ENCODE results near the gene PLEKHB1.

The PLEKHB1 gene

DNA sequence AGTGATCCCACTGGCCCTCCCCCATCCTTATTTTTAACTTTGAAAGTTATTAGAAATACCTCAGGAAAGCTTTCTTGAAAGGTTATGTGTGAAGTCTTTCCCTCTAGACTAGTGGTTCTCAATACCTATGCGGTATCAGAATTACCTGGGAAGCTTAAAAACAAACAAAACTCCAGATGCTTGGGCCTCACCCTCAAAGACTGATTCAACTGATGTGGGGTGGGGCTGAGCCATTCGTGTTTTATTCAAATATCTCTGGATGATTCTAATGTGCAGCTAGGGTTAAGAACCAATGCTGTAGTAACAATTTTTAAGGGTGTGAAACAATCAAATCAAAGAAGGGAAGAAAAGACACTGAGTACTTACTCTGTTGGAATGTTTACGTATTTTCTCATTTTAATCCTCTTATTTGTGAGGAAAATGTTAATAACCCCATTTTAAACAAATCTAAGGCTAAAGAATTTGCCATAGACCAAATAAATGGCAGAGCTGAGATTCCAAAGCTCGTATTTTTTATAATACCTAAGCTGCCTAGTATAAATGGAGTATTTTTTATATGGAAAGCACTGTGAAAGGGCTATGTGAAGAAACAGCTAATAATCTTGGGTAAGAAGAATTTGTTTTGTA, 47.6 kb downstream of the PLEKHB1 start:
- DNase-seq: no peak

DNA sequence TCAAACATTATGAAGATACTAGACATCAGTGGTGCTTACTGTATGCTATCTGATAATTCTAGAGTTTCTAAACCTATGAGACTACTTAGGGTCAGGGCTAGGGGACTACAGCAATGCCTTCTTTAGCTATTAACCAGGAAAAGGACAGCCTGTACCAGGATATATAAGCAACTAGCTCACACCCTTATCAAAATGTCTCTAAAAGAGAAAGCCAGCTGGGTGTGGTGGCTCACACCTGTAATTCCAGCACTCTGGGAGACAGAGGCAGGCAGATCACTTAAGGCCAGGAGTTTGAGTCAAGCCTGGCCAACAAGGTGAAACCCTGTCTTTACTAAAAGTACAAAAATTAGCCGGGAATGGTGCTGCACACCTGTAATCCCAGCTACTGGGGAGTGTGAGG, 58.7 kb downstream of the PLEKHB1 start:
- DNase-seq: no peak

DNA sequence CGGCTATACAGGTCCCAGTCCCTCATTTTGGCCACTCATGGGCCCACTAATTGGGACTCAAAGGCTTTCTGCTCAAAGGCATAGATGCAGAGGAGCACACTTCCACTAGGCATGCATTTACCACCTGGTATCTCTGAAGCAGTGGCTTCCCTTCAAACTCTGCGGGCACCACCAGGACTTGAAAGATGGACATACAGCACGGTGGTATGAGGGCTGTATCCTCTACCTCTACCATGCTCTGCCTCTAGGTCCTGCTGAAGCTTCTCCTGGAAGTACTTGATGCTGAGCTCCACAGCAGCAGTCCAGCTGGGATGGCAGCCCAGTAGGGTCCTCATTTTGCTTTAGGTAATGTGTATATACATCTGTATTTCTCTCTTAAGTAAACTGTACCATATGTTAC, 64.6 kb downstream of the PLEKHB1 start:
- DNase-seq: no peak

Data from NCI-H2081 (cell line).